Ascending aorta (tissue), 2 donors: ENCODE measurements around the gene ZSCAN18. TPM values are rescaled to one million over a fixed set of nuclear protein-coding genes. Genes with fewer than 3 reads are reported as not detected.

ENCODE experiments used
- DNase-seq, 2 donors: peaks; one replicate each; pipeline ENCODE4 v3.0.0-alpha.2; 2019; ENCODE audit warnings: low spot score in 2 of 2
- H3K27ac ChIP-seq, 2 donors: fragments of 200-600 bp; sonication (generic); one replicate each; pipeline ENCODE4 v1.5.1; 2016 to 2017; ENCODE audit warnings: mild to moderate bottlenecking in 1 of 2
- H3K27me3 ChIP-seq: fragments of 200-600 bp; sonication (generic); one replicate; pipeline ENCODE4 v1.5.1; 2017
- H3K36me3 ChIP-seq, 2 donors: fragments of 200-600 bp; sonication (generic); one replicate each; pipeline ENCODE4 v1.5.1; 2016
- H3K4me1 ChIP-seq, 2 donors: fragments of 200-600 bp; sonication (generic); one replicate each; pipeline ENCODE4 v1.5.1; 2016 to 2017; ENCODE audit warnings: mild to moderate bottlenecking in 1 of 2
- H3K4me3 ChIP-seq, 2 donors: fragments of 200-600 bp; sonication (generic); one replicate each; pipeline ENCODE4 v1.5.1; 2016 to 2017; ENCODE audit warnings: mild to moderate bottlenecking in 1 of 2
- H3K9me3 ChIP-seq, 2 donors: fragments of 200-600 bp; sonication (generic); one replicate each; pipeline ENCODE4 v1.5.1; 2016
- CTCF ChIP-seq, 3 experiments: fragments of 200-600 bp in 2 of 3; fragments of 450-650 bp in 1 of 3; sonication (generic) in 2 of 3; IDR thresholded peaks; one replicate each; pipeline ENCODE4 v1.5.1; 2016 to 2019; ENCODE audit warnings: antibody characterized with exemption in 3 of 3, mild to moderate bottlenecking in 1 of 3, moderate library complexity in 1 of 3
- intact Hi-C: fragments of 100-400 bp; cut with DNase I; formaldehyde crosslinking; loops from one replicate; pipeline ENCODE4 v1.15.1; 2023
- total RNA-seq: library from RNA; depleted of rRNA; stranded (reverse); fragments of >200 nt; gene quantifications from one replicate; pipeline ENCODE4 v1.1.0, GENCODE V29; 2016

The ZSCAN18 gene
- total RNA-seq, 1 donor from 2014 or later, result 181 TPM

- Histone ChIP-seq H3K36me3 (peaks cover 29 to 50% of the 10 kb centered on the region in 2 donors), H3K9me3 (peaks cover 46 to 78% of the 10 kb centered on the region in 2 donors), H3K27ac (no peak overlapping the region), H3K4me3 (no peak overlapping the region), H3K27me3 (no peaks in the 10 kb centered on the region), H3K4me1 (no peaks in the 10 kb centered on the region)
- no peak for TF ChIP-seq CTCF (IDR thresholded peaks at IDR 0.05)
- intact Hi-C loops, result loop anchor here (10.0 kb wide), 1 partner anchor 1697 kb away; the partner anchor contains the start of gene ZNF582
- no peak for DNase-seq
These were observed 6.6 kb downstream of the ZSCAN18 start for GRCh38 chr19:58091251-58091995.

- no peaks in the 10 kb centered on the region for H3K4me1 ChIP-seq
- H3K36me3 ChIP-seq, result peaks cover 45 to 56% of the 10 kb centered on the region in 2 donors
- H3K4me3 ChIP-seq, result no peak overlapping the region
- TF ChIP-seq CTCF (IDR thresholded peaks at IDR 0.05), result no peak
- no peak for DNase-seq
- no peaks in the 10 kb centered on the region for H3K27me3 ChIP-seq
- H3K9me3 ChIP-seq, result peaks cover 56 to 84% of the 10 kb centered on the region in 2 donors
- H3K27ac ChIP-seq, result no peak overlapping the region
- intact Hi-C loops, result loop anchor here (10.0 kb wide), 1 partner anchor 1695 kb away; the partner anchor contains the start of gene ZNF582
These were observed 8.2 kb downstream of the ZSCAN18 start for GRCh38 chr19:58089846-58090245.

DNA sequence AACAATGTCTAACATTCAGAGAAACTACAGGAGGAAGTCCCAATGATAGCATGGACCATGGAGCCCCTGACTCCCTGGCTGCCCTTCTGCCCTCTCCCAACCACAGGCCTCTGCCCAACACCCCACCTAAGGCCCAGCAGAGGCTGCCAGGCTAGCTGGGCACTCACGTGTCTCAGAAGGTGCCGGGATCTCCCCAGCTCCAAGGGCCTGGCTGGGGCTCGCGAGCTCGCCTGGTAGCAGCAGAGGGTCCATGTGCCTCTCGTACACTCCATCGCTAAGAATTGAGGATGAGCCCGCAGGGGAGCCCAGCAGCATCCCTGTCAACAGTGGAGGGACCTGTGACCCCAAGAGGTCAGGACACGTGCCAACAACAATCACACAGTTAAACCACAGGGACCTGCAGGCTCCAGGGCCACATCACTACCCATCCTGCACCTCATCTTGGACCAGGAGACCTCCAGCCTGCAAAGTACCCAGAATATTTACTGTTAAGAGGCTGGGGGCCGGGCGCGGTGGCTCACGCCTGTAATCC lies 9.4 kb downstream of the ZSCAN18 start:
- intact Hi-C loops, result no loop called here
- H3K27me3 ChIP-seq, result no peaks in the 10 kb centered on the region
- no peak for TF ChIP-seq CTCF (IDR thresholded peaks at IDR 0.05)
- H3K9me3 ChIP-seq, result peaks cover 69 to 84% of the 10 kb centered on the region in 2 donors
- H3K4me3 ChIP-seq, result no peak overlapping the region
- H3K4me1 ChIP-seq, result no peaks in the 10 kb centered on the region
- peaks cover 58 to 64% of the 10 kb centered on the region in 2 donors for H3K36me3 ChIP-seq
- no peak for DNase-seq
- no peak overlapping the region for H3K27ac ChIP-seq

DNA sequence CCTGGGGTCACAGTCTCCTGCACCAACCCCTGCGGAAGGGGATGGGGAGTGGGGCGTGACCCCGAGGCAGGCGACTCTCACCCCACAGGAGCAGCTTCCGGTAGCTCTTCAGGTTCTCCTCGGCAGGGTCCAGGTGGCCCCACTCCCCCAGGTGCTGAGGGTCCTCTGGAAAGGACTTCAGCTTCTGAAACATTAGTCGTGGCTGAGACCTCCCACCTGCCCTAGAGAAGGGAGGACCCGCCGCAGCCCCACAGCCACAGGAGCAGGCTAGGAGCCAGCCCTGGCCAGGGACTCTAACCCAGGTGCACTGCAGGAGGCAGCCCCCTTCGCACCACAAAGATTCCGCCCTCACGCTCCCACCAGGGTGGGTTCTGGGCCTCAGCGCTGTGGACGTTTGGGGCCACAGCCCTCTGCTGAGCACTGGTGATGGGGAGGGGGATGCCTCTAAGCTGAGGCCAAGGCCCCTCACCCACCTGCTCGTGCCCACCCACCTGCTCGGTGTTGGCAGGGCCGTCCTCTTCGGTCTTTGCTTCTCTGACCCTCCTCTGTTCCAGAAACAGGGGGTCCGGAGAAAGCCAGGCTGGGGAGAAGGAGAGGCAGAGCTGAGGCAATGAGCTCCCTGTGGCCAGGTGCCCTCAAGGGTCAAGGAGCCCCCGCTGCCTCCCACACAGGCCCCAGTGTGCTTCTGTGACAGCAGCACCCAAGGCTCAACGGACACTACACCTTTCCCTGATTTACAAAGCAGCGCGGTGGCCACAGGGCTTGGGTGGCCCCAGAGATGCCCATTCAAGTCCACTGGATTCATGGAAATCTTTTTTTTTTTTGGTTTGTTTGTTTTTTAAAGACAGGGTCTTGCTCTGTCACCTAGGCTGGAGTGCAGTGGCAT lies 11.0 kb downstream of the ZSCAN18 start:
- Histone ChIP-seq H3K36me3 (peaks cover 60 to 66% of the 10 kb centered on the region in 2 donors), H3K9me3 (peaks cover 73 to 85% of the 10 kb centered on the region in 2 donors), H3K27ac (no peak overlapping the region), H3K4me3 (no peak overlapping the region), H3K27me3 (no peaks in the 10 kb centered on the region), H3K4me1 (no peaks in the 10 kb centered on the region)
- intact Hi-C loops, result no loop called here
- DNase-seq, result no peak
- no peak for TF ChIP-seq CTCF (IDR thresholded peaks at IDR 0.05)

DNA sequence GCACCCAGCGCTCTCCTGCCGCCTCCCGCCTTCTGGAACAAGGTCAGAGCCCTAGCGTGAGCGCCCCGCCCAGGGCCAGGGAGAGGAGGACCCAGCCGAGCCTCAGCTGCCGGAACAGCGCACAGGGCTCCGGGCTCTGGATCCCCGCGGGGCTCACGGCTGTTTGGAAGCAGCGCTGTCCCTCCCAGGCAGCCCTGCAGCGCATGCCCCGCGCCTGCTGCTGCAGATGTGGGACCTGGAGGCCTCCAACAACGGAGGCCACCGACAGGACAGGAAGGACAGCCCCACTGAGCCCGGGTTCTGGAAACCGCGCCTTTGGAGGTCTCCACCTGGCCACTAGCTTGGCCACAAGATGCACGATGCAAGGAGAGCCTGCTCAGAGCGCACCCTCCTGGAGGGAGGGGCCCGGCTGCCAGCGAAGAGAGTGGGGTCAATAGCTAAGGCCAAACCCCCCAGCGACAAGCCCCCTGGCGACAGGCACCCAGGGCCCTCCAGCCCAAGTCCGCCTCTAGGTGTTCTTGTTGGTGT lies 12.6 kb downstream of the ZSCAN18 start:
- H3K36me3 ChIP-seq, result peaks cover 60 to 66% of the 10 kb centered on the region in 2 donors
- no peaks in the 10 kb centered on the region for H3K4me1 ChIP-seq
- H3K27ac ChIP-seq, result no peak overlapping the region
- intact Hi-C loops, result no loop called here
- no peaks in the 10 kb centered on the region for H3K27me3 ChIP-seq
- TF ChIP-seq CTCF (IDR thresholded peaks at IDR 0.05), result no peak
- no peak overlapping the region for H3K4me3 ChIP-seq
- DNase-seq, result no peak
- H3K9me3 ChIP-seq, result peaks cover 70 to 94% of the 10 kb centered on the region in 2 donors
